Stimulated activated CD4-positive, alpha-beta T cell treated with anti-CD3 and anti-CD28 coated beads, Interleukin-2, amount 100 ng/mL, for 24 hours (primary cell): Measurements from ENCODE around the gene ANKRD28.
"Not testable (repeated sequence)": the region's sequence is repeated elsewhere in the genome, so short reads cannot be mapped to it uniquely, and the experiment has no call there.

Source experiments
- DNase-seq, 2 donors: peaks; one replicate each; pipeline ENCODE4 v3.0.0-alpha.2; 2020

ANKRD28 gene

DNA sequence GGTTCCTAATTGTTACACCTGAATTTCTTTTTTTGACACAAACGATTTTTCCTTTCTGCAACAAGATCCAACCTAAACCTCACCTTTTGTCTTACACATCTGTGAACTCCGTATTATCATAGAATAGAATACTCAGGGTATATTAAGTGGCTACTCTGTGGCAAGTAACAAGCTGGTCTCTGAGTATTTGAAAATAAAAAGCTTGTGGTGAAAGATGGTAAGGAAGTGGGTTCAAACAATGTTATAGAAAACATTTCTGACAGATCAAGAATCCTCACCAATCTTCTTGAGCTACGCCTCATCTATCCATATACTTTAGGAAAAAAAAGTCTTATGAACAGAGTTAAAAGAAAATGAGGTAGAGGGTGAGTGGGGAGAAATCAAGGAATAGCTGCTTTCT, 3.5 kb upstream of the ANKRD28 start:
- DNase-seq = no peak

DNA sequence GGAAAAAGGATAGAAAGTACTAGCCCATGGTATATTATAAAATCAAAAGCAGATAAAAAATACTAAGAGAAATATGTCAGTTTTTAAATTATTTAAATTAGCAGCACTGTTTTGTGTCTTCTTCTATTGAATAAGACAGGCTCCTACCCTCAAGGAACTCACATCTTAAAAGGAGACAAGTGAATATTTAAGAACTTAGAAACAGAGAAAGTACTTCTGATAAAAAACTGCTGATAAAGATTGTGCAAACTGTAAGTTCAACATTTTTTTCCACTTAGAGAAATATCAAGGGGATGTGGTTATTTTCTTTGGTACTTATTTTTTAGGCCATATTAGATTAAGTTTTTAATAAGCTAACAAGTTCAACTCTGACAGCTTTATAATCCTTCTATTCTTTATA, 3.0 kb upstream of the ANKRD28 start:
- no peak for DNase-seq

DNA sequence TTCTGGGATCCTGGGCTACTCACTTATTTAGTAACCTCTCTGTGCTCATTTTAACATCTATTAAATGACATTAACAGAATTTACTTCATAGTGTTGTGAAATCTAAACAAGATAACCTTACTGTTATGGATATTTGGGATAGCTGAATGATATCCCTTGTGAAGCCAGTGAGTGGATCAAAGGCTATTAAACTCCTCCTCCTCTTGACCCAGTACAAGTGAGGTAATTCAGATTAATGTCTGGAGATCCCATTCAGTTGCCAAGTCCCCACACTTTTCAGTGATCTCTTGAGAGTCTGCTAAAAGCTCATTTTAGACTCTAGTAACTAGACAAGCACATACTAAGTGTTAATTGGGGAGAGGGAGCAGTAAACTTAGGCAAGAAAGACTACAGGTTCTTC, 2.5 kb upstream of the ANKRD28 start:
- no peak for DNase-seq

DNA sequence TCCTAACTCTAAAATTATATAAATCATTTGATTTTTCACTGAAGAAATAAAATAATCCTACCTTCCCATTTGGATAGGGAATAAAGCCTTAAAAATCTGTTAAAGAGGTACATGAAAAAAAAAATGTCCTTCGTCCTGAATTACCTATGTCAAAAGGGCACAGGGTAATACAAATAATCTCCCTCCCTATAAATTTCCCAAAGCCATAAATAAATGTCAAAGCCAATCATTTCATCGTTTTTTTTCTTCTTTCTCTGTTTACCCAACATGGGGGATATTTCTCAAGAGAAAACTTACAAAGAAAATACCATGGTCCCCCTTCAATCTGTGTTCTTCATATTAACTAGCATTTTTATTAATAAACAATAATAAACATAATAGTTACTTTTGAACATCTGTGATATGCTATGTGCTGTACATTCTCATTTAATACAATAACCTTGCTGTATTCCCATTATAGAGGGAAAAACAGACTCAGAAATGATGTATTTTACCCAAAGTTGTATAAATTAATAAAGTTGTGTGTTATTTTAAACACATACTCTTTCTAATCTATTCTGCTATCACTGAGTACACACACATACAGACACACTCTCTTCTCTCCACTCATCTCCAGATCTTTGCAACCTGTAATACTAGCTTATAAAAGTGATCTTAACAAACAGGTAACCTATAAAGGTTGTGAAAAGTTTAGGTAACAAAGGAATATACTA, 910 bp upstream of the ANKRD28 start:
- DNase-seq = no peak

DNA sequence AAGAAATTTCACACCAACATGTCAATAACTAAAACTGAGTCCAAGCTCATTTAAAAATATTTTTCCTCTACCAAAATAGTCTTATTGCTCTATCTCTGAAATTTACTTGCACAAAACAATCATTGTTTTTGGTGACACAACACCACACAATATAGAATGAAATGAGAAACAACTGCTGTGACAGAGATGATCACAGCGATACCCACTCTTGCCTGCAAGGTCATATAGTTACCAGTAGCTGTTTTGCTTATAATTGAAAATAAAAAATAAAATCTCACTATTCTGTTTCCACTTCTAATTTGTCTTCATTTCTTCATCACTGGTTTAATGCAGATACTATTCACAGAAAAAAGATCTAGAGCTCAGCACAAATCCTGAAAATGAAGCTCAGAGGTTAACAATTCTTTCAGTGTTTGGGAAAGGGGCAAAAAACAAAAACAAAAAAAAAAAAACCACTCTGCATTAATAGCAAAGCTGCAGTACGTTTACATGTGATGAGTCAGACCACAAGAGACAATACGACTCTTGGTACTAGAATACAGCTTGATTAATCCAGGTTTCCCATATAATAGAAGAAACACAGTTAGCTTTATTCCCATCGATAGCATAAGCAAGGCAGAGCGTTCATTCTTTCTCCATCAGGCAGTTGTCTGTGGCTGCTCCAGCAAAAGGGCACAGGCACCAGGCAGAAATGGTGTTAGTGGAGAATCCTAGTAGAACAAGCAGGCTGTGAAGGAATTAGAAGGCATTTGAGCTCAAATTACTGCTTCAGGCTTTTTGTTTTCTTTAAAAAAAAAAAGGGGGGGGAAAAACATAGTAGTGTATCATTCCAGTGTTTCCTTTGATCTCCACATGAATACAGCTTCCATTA, 773 bp downstream of the ANKRD28 start:
- DNase-seq = no peak

DNA sequence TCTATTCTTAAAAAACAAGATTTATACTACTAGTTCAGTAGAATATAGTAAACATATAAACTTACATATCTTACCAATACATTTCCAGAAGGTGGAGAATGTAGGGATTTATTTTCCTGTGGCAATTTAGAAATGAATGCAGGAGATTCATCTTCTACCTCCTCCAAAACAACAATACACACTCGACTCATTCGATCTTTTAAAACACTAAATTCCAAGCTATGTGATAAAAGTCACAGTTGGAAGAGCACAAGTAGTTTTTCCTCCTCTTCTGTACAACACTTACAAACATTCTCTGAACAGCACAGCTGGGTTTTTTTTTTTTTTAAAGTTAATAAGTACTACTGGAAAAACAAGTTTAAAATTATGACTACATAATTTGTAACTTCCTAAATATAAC, 1.4 kb downstream of the ANKRD28 start:
- DNase-seq = no peak

DNA sequence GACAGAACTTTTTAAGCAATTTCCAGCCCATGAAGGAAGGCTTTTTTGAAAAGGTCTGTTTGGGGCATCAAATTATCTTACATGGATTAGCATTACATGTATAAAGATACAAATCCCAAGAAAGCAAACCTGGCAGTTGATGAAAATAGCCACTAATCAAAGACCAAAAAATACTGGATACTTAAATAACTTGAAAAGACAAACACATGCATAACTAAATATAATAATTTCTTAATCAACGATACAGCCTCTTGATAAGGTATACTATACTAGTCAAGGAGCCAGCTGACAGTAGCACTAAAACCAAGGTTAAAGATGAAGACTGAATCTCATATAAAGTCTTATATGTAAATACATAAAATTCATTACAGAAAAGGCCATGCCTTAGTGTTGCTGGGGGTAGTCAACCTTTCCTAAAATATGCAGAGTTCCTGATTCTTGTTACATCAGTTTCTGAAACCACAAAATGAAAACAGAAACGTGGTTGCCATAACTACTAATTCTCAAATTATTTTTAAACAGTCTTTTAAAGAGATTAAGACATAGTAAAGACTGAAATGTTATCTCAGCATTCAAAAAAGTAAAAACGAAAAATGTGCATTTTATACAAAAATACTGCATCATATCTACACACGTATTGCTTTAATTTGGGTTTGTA, 2.0 kb downstream of the ANKRD28 start:
- no peak for DNase-seq

DNA sequence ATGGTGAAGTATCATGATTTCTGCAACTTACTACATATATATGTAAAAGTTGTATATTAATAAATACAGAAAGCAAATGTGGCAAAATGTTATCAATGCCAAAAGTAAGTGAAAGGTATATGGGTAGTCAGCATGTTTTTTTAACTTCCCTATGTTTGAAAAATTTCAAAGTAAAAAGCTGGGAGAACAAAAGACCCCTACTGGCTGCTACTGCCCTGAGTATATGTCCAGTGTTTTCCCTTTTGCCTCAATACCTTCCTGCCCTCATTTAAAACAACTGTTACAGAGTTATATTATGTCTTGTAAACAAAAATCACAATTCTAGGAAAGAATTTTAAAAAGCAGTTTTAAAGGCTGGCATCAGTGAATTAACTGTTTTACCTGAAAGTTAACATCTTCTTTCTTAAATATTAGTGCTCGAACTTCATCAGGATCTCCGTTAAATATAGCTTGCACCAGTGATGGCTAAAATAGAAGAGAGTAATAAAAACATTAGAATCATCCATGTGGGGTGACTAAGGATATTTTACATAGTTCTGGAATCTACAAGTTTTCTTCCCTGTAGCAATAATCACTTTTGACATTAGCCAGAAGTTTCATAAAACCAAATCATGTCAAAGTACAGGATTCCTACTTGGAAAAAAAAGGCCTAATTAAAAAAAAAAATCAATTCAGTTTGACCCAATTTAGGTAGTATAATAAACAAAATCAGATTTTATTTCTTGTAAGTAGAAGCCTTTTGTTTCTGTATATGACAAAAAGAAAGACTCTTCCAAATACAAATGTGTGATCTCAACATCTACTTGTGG, 2.7 kb downstream of the ANKRD28 start:
- DNase-seq = no peak

DNA sequence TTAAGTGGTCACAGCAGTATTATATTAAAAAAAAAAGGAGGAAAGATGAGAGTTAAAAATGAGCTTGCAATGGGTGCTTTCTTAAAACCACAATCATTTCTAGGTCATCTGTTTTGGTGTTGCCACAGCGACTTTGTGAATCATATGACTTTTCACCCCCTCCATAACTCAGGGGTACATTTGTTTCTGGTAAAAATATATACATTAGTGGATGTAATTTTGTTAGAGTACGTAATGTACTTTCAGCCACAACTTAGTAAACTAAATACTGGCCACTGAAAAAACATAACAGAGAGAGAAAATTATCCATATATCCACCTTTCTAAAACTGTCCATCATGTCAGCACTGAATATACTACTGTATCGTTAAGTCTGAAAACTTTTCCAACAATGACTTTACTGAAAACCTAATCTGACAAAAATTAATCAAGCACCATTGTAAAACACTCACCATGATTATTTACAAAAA, 3.4 kb downstream of the ANKRD28 start:
- no peak for DNase-seq

DNA sequence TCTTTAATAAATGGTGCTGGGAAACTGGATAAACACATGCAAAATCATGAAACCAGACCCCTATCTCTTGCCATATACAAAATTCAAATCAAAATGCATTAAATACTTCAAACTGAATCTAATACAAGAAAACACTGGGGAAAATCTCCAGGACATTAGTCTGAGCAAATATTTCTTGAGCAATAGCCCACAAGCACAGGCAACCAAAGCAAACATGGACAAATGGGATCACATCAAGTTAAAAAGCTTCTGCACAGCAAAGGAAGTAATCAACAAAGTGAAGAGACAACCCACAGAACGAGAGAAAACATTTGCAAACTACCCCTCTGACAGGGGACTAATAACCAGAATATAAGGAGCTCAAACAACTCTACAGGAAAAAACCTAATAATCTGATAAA, 6.3 kb downstream of the ANKRD28 start:
- no peak for DNase-seq

DNA sequence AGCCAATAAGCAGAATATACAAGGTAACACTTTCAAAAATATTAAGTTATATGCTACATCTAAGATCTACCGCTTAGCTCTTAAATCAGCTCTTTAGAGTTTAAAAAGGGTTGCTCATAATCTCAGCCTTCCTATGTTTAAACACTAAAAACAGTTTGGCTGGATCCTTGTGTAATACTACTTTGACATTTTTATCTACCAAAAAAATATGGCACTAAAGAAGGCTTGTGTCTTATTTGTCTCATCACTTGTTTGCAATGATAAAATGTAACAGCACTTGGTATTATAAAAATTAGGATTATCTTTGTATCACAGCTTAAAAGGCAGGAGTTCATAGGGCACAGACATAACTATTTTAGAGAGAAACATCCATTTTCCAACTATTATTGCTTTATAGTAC, 9.8 kb downstream of the ANKRD28 start:
- no peak for DNase-seq

DNA sequence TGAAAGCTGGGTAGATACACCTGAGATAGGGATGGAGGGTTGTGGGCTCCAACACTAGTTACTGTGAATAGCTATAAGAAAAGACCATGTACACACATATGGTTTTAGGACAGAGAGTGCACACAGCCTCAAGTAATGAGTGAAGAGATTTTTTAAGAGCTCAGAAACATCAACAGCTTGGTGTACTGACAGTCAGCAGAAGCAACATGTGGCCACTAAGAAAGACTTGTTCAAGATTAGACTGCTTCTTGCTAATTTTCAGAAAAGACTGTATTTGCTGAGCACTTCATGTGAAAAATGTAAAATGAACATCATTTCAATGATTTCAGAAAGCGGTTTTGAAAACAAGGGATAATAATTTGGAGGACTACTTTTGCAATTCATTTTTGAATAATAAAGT, 10.3 kb downstream of the ANKRD28 start:
- DNase-seq = no peak

DNA sequence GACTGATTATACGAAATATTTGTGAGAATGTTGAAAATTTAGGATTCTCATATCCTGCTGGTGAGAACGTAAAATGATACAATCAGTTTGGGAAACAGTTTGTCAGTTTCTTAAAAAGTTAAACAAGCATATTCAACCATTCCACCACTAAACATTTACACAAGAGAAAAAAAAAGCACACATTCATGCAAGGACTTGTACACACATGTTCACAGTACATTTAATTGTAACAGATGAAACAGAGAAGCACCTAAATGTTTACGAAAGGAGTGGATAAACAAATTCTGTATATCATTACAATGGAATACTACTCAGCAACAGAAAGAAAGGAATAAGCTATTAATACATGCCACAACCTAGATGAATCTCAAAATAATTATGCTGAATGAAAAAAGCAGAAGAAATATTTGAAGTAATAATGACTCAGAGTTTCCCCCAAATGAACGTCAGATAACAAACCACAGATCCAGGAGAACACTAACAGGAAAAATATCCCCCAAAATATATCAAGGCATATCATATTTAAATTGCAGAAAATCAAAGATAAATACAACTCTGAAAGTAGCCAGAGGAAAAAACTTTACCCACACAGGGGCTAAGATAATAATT, 14.3 kb downstream of the ANKRD28 start:
- DNase-seq = no peak

DNA sequence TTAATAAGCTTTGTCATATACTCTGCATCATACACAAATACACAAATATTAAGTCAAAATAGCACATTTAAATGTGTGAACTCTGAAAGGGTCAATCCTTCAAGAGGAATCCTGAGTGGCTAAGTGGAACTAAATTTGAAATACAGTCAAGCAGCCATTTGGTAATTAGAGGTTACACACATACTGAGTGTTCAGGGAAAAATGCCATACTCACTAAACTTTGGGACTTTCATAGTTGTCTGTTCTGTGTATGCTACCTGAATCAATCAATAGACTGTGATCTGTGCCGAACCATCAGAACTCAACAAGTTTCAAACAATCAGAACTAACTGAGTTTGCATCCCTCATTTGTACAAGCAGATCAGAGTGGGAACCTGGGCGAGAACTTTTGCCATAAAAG, 15.3 kb downstream of the ANKRD28 start:
- no peak for DNase-seq

DNA sequence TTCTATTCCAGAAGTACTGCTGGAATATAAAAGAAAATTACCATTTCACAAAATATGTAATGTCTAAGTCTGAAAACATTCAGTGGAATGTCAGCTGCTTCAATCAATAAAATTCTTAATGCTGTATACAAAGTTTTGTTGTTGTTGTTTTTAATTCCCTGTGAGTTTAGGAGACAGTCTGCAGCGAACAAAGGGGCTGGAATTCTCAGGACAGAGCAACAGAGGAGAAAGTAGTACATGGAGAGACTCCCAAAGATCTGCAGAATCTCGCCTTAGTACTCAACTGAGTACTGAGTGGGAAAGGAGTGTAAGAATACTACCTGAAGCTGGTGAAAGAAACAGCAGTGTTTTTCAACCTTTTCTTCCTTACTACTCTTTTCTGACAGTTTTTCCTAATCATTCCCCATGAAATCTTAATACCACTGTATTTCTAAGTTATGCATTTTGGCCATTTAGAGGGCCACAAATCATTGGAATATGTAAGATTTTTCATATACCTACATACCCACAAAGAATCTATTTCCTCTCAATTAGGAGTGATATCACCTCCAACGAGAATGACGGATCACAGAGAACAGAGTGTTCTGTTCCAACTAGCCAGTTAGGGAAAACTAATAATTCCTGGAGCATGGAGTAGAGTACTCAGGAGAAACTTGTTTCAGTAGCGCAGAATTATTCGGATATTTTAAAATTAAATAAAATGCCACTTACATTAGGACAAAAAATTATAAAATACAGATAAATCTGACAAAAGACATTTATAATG, 16.0 kb downstream of the ANKRD28 start:
- no peak for DNase-seq

DNA sequence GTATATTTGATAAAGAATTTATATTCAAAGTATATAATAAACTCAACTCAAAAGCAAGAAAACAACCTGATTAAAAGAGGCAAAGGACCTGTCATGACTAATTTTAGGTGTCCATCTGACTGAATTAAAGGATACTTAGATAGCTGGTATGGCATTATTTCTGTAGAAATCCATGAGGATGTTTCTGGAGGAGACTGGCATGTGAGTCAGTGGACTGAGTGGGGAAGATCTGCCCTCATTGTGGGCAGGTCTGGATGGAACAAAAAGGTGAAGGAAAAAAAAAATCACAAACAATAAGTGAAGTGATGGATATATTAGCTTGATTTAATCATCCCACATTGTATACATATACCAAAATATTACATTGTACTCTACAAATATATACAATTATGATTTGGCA, 16.6 kb downstream of the ANKRD28 start:
- no peak for DNase-seq

DNA sequence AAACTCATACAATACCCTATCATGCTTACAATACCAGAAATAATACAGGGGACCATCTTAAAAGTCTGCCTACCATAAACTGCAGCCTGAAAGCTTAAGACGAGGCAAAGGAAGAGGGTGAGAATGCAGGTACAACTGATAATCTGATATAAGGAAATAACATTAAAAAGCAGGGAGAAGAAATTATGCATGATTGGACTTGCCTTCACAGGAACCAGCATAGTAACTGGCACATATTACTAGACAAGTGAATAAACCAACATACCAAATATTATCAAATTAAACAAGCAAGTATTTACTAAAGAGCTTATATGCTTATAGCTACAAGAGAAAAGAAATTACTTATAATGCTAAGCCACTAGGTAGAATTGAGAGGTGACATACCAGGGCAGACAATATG, 18.7 kb downstream of the ANKRD28 start:
- DNase-seq = no peak

DNA sequence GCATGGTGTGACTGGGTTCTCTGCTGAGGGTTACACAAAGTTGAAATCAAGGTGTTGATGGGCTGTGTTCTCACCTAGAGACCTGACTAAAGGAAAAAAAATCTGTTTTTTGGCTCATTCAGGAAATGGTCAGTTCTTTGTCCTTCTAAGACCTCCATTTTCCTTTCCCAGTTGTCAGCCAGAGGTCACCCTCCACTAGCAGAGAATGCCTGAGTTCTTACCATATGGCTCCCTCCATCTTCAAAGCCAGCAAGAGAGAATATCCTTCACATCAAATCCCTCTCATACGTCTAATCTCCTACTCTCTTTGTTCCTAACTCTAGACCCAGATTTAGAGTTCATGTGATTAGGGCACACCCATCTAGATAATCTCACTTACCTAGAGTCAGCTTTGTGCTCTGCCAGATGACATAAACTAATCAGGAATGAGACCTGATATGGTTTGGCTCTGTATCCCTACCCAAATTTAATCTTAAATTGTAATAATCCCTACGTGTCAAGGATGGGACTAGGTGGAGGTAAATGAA, 19.4 kb downstream of the ANKRD28 start:
- DNase-seq = no peak

DNA sequence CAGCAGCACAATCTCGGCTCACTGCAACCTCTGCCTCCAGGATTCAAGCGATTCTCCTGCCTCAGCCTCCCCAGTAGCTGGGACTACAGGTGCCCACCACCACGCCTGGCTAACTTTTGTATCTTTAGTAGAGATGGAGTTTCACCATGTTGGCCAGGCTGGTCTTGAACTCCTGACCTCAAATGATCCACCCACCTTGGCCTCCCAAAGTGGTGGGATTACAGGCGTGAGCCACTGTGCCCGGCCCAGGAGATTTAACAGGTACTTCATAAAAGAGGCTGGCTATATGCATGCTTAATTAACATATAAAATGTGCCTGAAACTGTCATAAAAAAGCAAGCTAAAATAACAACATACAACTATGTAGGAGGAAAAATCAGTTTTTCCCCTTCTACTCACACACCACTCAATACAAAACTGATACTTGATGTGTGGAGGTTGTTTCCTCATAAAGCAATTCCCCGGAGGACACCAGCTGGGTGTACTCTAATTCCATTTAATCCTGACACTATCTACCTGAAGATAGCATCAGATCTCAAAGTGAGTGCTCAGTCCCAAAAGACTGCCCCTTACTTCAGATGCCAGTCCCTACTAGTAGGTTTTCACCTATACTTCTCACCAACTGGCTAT, 22.7 kb downstream of the ANKRD28 start:
- not testable (repeated sequence) for DNase-seq

DNA sequence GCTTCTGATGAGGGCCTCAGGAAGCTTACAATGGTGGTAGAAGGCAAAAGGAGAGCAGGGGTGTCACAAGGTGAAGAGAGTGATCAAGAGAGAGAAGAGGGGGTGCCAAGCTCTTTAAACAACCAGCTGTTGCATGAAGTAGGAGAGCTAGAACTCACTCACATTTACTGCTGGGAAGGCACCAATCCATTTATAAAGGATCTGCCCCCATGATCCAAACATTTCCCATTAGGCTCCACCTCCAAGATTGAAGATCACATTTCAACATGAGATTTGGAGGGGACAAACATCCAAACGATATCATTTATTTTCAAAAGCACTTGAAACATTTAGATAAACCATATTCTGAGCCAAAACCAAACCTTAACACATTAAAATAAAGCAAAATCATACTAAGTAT, 26.3 kb downstream of the ANKRD28 start:
- DNase-seq = no peak
